ENCODE results near the gene CEP85L.

The CEP85L gene

GRCh38 chr6:118603372-118603771 is 48.0 kb downstream of the CEP85L start:
- TF ChIP-seq OSR1 (CRISPR knock-in tag; IDR thresholded peaks at IDR 0.05): no peak
- no peak for TF ChIP-seq BACH2 (CRISPR knock-in tag; IDR thresholded peaks at IDR 0.05; ENCODE audit: borderline replicate concordance)
- ATAC-seq: no peak

GRCh38 chr6:118602300-118602699 is 49.1 kb downstream of the CEP85L start:
- TF ChIP-seq ZFP3 (CRISPR knock-in tag; IDR thresholded peaks at IDR 0.05): no peak
- TF ChIP-seq GLIS3 (CRISPR knock-in tag; IDR thresholded peaks at IDR 0.05): no peak
- no peak for TF ChIP-seq ARNTL (CRISPR knock-in tag; IDR thresholded peaks at IDR 0.05; ENCODE audit: borderline replicate concordance, low read depth)
- no peak for TF ChIP-seq BACH2 (CRISPR knock-in tag; IDR thresholded peaks at IDR 0.05; ENCODE audit: borderline replicate concordance)
- ATAC-seq: no peak

GRCh38 chr6:118598324-118598723 is 53.1 kb downstream of the CEP85L start:
- TF ChIP-seq ZNF70 (CRISPR knock-in tag; IDR thresholded peaks at IDR 0.05) (no peak), SNAI2 (CRISPR knock-in tag; IDR thresholded peaks at IDR 0.05) (no peak), ISL1 (CRISPR knock-in tag; IDR thresholded peaks at IDR 0.05) (no peak), PATZ1 (CRISPR knock-in tag; IDR thresholded peaks at IDR 0.05; ENCODE audit: borderline replicate concordance) (no peak), CREB5 (CRISPR knock-in tag; IDR thresholded peaks at IDR 0.05; ENCODE audit: low read depth) (no peak), TCF4 (CRISPR knock-in tag; IDR thresholded peaks at IDR 0.05; ENCODE audit: borderline replicate concordance) (no peak), GLIS3 (CRISPR knock-in tag; IDR thresholded peaks at IDR 0.05) (no peak), ZFP30 (CRISPR knock-in tag; IDR thresholded peaks at IDR 0.05) (no peak), ZC3H10 (CRISPR knock-in tag; IDR thresholded peaks at IDR 0.05) (no peak), ARNTL (CRISPR knock-in tag; IDR thresholded peaks at IDR 0.05; ENCODE audit: borderline replicate concordance, low read depth) (no peak), ZNF8 (CRISPR knock-in tag; IDR thresholded peaks at IDR 0.05) (no peak), BACH2 (CRISPR knock-in tag; IDR thresholded peaks at IDR 0.05; ENCODE audit: borderline replicate concordance) (no peak), ZFP3 (CRISPR knock-in tag; IDR thresholded peaks at IDR 0.05) (no peak), ESRRG (CRISPR knock-in tag; IDR thresholded peaks at IDR 0.05) (no peak), OSR1 (CRISPR knock-in tag; IDR thresholded peaks at IDR 0.05) (no peak), PPARA (CRISPR knock-in tag; IDR thresholded peaks at IDR 0.05; ENCODE audit: borderline replicate concordance) (no peak), ZNF565 (CRISPR knock-in tag; conservative IDR thresholded peaks at IDR 0.05; ENCODE audit: low read depth) (no peak)
- TF ChIP-seq, protein P1, sequence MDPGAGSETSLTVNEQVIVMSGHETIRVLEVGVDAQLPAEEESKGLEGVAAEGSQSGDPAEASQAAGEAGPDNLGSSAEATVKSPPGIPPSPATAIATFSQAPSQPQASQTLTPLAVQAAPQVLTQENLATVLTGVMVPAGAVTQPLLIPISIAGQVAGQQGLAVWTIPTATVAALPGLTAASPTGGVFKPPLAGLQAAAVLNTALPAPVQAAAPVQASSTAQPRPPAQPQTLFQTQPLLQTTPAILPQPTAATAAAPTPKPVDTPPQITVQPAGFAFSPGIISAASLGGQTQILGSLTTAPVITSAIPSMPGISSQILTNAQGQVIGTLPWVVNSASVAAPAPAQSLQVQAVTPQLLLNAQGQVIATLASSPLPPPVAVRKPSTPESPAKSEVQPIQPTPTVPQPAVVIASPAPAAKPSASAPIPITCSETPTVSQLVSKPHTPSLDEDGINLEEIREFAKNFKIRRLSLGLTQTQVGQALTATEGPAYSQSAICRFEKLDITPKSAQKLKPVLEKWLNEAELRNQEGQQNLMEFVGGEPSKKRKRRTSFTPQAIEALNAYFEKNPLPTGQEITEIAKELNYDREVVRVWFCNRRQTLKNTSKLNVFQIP (CRISPR knock-in tag; IDR thresholded peaks at IDR 0.05; ENCODE audit: borderline replicate concordance, low read depth): no peak
- TF ChIP-seq, protein P2, sequence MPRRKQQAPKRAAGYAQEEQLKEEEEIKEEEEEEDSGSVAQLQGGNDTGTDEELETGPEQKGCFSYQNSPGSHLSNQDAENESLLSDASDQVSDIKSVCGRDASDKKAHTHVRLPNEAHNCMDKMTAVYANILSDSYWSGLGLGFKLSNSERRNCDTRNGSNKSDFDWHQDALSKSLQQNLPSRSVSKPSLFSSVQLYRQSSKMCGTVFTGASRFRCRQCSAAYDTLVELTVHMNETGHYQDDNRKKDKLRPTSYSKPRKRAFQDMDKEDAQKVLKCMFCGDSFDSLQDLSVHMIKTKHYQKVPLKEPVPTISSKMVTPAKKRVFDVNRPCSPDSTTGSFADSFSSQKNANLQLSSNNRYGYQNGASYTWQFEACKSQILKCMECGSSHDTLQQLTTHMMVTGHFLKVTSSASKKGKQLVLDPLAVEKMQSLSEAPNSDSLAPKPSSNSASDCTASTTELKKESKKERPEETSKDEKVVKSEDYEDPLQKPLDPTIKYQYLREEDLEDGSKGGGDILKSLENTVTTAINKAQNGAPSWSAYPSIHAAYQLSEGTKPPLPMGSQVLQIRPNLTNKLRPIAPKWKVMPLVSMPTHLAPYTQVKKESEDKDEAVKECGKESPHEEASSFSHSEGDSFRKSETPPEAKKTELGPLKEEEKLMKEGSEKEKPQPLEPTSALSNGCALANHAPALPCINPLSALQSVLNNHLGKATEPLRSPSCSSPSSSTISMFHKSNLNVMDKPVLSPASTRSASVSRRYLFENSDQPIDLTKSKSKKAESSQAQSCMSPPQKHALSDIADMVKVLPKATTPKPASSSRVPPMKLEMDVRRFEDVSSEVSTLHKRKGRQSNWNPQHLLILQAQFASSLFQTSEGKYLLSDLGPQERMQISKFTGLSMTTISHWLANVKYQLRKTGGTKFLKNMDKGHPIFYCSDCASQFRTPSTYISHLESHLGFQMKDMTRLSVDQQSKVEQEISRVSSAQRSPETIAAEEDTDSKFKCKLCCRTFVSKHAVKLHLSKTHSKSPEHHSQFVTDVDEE (CRISPR knock-in tag; IDR thresholded peaks at IDR 0.05): no peak
- no peak for ATAC-seq

- ATAC-seq: no peak
- TF ChIP-seq, protein P2 (CRISPR knock-in tag; IDR thresholded peaks at IDR 0.05): no peak
- TF ChIP-seq OSR1 (CRISPR knock-in tag; IDR thresholded peaks at IDR 0.05) (no peak), TOX (CRISPR knock-in tag; IDR thresholded peaks at IDR 0.05; ENCODE audit: borderline replicate concordance) (no peak), GLIS3 (CRISPR knock-in tag; IDR thresholded peaks at IDR 0.05) (no peak), SNAI2 (CRISPR knock-in tag; IDR thresholded peaks at IDR 0.05) (no peak), ZFP3 (CRISPR knock-in tag; IDR thresholded peaks at IDR 0.05) (no peak), TCF4 (CRISPR knock-in tag; IDR thresholded peaks at IDR 0.05; ENCODE audit: borderline replicate concordance) (no peak)
- TF ChIP-seq, protein P3, sequence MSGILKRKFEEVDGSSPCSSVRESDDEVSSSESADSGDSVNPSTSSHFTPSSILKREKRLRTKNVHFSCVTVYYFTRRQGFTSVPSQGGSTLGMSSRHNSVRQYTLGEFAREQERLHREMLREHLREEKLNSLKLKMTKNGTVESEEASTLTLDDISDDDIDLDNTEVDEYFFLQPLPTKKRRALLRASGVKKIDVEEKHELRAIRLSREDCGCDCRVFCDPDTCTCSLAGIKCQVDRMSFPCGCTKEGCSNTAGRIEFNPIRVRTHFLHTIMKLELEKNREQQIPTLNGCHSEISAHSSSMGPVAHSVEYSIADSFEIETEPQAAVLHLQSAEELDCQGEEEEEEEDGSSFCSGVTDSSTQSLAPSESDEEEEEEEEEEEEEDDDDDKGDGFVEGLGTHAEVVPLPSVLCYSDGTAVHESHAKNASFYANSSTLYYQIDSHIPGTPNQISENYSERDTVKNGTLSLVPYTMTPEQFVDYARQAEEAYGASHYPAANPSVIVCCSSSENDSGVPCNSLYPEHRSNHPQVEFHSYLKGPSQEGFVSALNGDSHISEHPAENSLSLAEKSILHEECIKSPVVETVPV (CRISPR knock-in tag; IDR thresholded peaks at IDR 0.05): no peak
- TF ChIP-seq, protein P1 (CRISPR knock-in tag; IDR thresholded peaks at IDR 0.05; ENCODE audit: borderline replicate concordance, low read depth): no peak
Measured at GRCh38 chr6:118597636-118598035, 53.8 kb downstream of the CEP85L start.
